GM12874 (cell line): ENCODE measurements around the gene PFKL.

Experiments
- TF ChIP-seq, protein P1 (sequence below): IDR thresholded peaks from 2 replicates; pipeline ENCODE4 v1.5.1; 2011; ENCODE audit warnings: low read depth, mild to moderate bottlenecking, control low read depth, low read length, moderate library complexity; ENCODE audit not compliant: insufficient read depth

The PFKL gene

DNA sequence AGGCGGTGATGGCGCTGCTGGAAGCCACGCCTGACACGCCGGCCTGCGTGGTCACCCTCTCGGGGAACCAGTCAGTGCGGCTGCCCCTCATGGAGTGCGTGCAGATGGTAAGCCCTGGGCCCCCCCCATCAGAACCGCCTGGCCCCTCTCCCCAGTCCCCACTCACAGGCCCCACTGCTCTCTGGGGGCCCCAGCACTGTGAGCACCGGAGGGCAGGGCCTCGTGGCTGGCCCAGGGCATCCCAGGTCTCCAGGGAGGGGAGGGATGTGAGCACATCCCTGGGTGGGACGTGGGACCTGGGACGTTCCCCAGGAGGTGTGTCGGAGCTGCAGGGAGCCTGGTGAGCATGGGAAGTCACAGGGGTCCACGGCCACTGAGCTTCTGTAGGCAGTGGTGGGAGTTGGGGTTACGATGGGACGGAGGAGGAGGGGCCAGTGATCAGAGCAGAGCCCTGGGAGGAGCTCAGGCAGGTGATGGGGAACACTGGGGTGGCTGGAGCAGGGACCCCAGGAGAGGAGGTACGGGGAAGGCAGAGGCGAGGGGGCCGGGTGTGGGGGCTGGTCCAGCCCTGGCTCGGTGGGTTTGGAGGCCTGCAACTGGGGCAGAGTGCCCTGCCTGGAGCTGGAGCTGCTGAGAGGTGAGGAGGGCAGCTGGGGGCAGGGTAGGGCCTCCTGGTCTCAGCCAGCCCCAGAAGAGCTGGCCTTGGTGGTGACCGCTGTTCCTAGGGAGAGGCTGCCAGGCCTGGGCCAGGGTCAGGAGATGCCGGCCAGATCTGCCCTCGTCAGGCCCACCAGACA, 18.8 kb downstream of the PFKL start:
- TF ChIP-seq, protein P1, sequence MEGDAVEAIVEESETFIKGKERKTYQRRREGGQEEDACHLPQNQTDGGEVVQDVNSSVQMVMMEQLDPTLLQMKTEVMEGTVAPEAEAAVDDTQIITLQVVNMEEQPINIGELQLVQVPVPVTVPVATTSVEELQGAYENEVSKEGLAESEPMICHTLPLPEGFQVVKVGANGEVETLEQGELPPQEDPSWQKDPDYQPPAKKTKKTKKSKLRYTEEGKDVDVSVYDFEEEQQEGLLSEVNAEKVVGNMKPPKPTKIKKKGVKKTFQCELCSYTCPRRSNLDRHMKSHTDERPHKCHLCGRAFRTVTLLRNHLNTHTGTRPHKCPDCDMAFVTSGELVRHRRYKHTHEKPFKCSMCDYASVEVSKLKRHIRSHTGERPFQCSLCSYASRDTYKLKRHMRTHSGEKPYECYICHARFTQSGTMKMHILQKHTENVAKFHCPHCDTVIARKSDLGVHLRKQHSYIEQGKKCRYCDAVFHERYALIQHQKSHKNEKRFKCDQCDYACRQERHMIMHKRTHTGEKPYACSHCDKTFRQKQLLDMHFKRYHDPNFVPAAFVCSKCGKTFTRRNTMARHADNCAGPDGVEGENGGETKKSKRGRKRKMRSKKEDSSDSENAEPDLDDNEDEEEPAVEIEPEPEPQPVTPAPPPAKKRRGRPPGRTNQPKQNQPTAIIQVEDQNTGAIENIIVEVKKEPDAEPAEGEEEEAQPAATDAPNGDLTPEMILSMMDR = no peak

GRCh38 chr21:44319407-44320065, 19.7 kb downstream of the PFKL start:
- TF ChIP-seq, protein P1 = no peak

DNA sequence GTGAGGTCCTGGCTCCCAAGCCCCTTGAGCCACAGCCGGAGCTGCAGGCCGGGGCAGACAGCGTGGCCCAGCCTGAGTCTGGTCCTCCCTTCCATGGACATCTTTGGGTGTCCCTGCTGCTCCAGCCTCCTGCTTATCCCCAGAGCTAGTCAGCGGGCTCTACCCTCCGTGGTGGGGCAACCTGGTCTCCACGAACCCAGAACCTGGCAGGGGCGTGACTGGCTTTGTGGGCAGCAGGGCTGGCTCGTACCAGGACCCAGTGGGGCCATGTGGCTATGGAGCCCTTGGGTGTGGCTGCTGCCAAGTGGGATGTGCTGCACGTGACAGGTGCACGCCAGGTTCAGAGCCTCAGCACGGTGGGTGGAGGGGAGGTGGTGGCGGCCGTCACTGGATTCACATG, 21.0 kb downstream of the PFKL start:
- TF ChIP-seq, protein P1 = no peak

GRCh38 chr21:44321846-44322450, 22.1 kb downstream of the PFKL start:
- TF ChIP-seq, protein P1 = no peak

GRCh38 chr21:44322621-44323325, 22.9 kb downstream of the PFKL start:
- TF ChIP-seq, protein P1 = no peak

DNA sequence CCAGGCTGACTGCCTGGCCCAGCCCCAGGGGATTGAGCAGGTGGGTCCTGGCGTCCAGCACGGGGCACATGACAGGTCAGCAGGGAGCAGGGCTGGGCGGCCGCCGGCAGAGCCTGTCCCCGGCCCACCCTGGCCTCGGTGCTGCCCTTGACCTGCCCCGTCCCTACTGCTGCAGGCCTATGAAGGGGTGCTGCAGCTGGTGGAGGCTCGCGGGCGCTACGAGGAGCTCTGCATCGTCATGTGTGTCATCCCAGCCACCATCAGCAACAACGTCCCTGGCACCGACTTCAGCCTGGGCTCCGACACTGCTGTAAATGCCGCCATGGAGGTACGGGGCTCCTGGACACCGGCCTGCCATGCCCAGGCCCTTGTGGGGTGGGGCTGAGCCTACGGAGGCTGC, 23.7 kb downstream of the PFKL start:
- TF ChIP-seq, protein P1 = no peak
